ENCODE measurements around the gene CDR2.
A peak's percentile ranks its signal among the peaks of the same experiment; 100 is the strongest.
"Not testable (repeated sequence)": the region's sequence is repeated elsewhere in the genome, so short reads cannot be mapped to it uniquely, and the experiment has no call there.

CDR2 gene

DNA sequence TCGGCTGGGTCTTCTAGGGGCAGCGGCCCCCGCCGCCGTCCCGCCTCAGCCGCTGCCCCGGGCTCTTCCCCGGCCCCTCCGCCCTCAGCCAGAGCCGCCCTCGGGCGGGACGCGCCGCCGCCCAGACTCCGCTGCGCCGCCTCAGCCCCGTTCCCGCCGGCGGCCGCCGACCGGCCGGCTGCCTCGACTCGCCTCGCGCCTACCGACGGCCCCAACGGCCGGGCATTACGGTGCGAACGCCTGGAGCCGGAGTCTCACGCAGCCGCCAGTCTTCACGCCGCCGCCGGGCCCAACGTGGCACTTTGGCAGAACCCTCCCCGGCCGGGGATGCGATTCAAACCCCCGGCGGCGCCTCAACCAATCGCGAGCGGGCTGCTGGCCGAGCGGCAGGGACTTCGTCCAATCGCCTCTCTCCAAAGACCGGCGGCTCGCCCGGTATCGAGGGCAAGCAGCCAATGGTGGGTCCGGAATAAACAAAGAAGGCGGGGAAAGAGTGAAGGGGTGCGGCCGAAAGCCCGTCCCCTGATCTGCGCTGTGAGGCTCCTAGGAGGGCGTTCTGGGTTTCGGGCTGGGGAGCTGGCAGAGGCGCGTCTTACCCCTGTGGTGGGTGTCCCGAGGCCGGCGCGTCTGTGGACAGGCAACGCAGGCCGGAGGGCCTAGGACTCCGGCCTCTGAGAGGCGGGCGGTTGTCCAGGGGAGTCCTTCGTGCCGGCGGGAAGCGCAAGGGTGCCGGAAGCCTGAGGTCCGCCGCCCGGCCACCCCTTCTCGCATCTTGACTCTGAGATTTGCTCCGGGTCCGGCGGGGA is at the start of gene CDR2:
Gene CDR2, minus strand, starts transcription at position 309 of the 806 bp plus-strand sequence. CDS start 310 bp downstream, outside the sequence.
- TF ChIP-seq, protein P1, sequence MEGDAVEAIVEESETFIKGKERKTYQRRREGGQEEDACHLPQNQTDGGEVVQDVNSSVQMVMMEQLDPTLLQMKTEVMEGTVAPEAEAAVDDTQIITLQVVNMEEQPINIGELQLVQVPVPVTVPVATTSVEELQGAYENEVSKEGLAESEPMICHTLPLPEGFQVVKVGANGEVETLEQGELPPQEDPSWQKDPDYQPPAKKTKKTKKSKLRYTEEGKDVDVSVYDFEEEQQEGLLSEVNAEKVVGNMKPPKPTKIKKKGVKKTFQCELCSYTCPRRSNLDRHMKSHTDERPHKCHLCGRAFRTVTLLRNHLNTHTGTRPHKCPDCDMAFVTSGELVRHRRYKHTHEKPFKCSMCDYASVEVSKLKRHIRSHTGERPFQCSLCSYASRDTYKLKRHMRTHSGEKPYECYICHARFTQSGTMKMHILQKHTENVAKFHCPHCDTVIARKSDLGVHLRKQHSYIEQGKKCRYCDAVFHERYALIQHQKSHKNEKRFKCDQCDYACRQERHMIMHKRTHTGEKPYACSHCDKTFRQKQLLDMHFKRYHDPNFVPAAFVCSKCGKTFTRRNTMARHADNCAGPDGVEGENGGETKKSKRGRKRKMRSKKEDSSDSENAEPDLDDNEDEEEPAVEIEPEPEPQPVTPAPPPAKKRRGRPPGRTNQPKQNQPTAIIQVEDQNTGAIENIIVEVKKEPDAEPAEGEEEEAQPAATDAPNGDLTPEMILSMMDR (IDR thresholded peaks at IDR 0.05; ENCODE audit: low read depth, low read length): no peak
- DNase-seq (ENCODE audit: extremely low read depth, low read depth): peak; percentile 92

DNA sequence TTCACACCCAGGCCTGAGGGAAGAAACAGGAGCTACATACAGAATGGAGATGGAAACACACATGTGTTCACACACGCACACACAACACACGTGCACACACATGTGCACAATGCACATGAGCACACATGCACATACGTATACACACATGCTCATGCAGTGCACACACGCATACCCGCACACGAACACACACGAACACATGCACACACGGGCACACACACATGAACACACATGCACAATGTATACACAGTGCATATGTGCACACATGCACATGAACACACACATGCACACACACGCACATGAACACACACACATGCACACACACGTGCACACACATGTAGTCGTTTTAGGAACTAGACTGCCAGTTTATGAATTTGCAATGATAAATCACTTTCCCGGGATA is 49.3 kb upstream of the CDR2 start:
- TF ChIP-seq, protein P1 (IDR thresholded peaks at IDR 0.05; ENCODE audit: low read depth, low read length): no peak
- no peak for DNase-seq (ENCODE audit: extremely low read depth, low read depth)

DNA sequence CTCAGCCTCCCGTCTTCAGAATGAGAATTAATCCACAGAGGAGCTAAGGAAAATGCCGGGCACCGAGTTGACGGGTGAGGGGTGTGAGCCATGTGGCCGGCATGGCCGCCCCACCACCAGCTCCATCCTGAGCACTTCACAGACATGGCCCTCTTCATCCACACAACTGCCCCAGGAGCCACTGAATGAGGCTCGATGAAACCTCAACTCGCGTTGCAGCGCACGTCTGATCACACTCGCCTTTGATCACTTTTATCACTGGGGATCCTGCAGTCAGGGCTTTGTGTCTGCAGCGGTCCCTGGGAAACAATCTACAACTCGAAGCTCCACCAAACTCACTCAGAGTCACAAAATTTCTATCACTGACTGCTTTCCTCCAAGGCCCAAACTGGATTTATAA is 46.7 kb upstream of the CDR2 start:
- TF ChIP-seq, protein P1 (IDR thresholded peaks at IDR 0.05; ENCODE audit: low read depth, low read length): no peak
- no peak for DNase-seq (ENCODE audit: extremely low read depth, low read depth)

DNA sequence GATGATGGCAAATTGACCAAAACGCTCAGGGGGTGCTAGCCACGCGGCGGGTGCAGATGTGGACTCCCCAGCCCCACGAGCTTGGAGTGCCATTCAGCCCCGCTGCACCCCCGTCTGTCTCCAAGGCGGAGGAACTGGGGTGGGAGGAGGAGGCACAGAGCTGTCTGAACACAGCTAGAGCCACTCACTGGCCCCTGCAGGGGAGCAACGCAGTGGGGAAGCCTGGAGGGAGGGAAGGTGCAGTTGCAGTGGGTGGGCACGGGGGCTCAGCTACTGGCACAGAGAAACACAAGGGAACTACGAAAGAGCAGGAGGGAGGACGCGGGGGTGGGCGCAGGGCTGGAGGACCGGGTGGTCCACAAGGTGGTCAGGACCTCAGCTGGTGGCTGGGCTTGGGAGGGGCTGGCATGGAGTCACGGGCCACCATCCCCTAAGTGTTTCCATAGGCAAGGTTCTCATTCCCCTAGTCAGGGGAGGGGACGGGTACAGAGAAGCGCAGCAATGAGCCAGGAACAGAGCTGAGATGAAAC is 46.3 kb upstream of the CDR2 start:
- TF ChIP-seq, protein P1 (IDR thresholded peaks at IDR 0.05; ENCODE audit: low read depth, low read length): no peak
- no peak for DNase-seq (ENCODE audit: extremely low read depth, low read depth)

DNA sequence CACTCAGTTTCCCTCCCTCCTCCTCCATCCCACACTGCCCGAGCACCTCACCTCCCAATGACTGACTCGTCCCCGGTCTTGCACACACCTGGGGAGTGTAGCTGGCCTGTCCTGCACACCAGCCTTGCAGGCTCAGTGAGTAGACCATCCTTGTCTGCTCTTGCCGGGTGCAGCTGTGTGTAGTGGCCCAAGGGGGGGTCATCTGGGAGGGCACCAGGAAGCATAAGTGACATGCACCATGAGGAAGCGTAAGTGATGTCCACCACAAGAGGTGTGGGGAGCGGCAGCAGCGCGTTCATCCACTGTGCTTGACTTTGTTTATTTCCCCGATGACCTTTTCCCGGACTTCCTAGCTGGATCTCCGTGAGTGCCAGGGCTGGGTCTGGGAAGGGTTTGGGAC is 45.5 kb upstream of the CDR2 start:
- TF ChIP-seq, protein P1 (IDR thresholded peaks at IDR 0.05; ENCODE audit: low read depth, low read length): no peak
- DNase-seq (ENCODE audit: extremely low read depth, low read depth): no peak

DNA sequence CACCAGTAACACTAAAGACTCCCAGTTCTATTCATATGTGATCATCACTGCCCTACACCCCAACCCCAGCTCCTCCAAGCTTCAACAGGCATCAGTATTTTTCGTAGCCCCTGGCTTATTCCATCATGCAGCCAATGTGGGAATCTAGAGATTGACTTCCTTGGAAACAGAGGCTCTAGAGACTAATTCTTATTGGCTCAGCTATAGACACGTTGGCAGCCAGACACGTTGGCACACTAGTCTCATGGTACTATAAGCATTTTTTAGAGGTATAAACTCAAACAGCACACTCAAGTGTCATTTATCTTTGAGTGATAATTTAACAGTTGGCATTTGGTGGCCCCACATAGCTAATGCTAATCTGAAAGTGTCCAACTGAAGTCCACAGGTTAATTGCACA is 44.4 kb upstream of the CDR2 start:
- no peak for DNase-seq (ENCODE audit: extremely low read depth, low read depth)

DNA sequence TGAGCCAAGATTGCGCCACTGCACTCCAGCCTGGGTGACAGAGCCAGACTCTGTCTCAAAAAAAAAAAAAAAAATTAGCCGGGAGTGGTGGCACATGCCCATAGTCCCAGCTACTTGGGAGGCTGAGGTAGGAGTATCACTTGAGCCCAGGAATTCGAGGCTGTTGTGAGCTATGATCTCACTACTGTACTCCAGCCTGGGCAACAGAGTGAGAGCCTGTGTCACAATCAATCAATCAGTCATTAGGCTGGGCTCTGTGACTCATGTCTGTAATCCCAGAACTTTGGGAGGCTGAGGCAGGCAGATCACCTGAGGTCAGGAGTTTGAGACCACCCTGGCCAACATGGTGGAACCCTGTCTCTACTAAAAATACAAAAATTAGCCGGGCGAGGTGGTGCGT is 43.4 kb upstream of the CDR2 start:
- DNase-seq (ENCODE audit: extremely low read depth, low read depth): not testable (repeated sequence)

More for the DNA sequence above, 44.4 kb upstream of the CDR2 start:
- TF ChIP-seq, protein P1 (IDR thresholded peaks at IDR 0.05; ENCODE audit: low read depth, low read length): no peak
